ENCODE measurements around the gene PPP2R5A. TPM values are rescaled to one million over a fixed set of nuclear protein-coding genes. Genes with fewer than 3 reads are reported as not detected.

Gene PPP2R5A
- total RNA-seq, 1 experiment from 2014 or later = 45.2 TPM

- no peak overlapping the region for H3K4me3 Mint-ChIP-seq (ENCODE audit: low read depth, unreplicated experiment)
- H3K27me3 Mint-ChIP-seq (ENCODE audit: unreplicated experiment) = no peaks in the 10 kb centered on the region
- TF ChIP-seq, protein P1, sequence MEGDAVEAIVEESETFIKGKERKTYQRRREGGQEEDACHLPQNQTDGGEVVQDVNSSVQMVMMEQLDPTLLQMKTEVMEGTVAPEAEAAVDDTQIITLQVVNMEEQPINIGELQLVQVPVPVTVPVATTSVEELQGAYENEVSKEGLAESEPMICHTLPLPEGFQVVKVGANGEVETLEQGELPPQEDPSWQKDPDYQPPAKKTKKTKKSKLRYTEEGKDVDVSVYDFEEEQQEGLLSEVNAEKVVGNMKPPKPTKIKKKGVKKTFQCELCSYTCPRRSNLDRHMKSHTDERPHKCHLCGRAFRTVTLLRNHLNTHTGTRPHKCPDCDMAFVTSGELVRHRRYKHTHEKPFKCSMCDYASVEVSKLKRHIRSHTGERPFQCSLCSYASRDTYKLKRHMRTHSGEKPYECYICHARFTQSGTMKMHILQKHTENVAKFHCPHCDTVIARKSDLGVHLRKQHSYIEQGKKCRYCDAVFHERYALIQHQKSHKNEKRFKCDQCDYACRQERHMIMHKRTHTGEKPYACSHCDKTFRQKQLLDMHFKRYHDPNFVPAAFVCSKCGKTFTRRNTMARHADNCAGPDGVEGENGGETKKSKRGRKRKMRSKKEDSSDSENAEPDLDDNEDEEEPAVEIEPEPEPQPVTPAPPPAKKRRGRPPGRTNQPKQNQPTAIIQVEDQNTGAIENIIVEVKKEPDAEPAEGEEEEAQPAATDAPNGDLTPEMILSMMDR (IDR thresholded peaks at IDR 0.05; ENCODE audit: unreplicated experiment) = no peak
- no TSS peak for BruUV-seq (replicated peaks)
- no peaks in the 10 kb centered on the region for H3K9me3 Mint-ChIP-seq (ENCODE audit: low read depth, unreplicated experiment)
- DNase-seq = no peak
- CTCF ChIA-PET = interaction anchor here (1.5 to 2.1 kb wide), 3 partner anchors 24 to 31 kb away, joined by 5 to 10 read pairs (median 7); no protein-coding TSS in a partner anchor
- intact Hi-C loops (cut with micrococcal nuclease; ENCODE audit: unreplicated experiment) = no loop called here
- peak overlapping the region; percentile 95 for H3K27ac Mint-ChIP-seq (ENCODE audit: unreplicated experiment)
- H3K36me3 Mint-ChIP-seq (ENCODE audit: insufficient read depth, unreplicated experiment) = no peaks in the 10 kb centered on the region
- peaks cover 40% of the 10 kb centered on the region for H3K4me1 Mint-ChIP-seq (ENCODE audit: low read depth, unreplicated experiment)
Measured at GRCh38 chr1:212259693-212260480, 25.3 kb upstream of the PPP2R5A start.

DNA sequence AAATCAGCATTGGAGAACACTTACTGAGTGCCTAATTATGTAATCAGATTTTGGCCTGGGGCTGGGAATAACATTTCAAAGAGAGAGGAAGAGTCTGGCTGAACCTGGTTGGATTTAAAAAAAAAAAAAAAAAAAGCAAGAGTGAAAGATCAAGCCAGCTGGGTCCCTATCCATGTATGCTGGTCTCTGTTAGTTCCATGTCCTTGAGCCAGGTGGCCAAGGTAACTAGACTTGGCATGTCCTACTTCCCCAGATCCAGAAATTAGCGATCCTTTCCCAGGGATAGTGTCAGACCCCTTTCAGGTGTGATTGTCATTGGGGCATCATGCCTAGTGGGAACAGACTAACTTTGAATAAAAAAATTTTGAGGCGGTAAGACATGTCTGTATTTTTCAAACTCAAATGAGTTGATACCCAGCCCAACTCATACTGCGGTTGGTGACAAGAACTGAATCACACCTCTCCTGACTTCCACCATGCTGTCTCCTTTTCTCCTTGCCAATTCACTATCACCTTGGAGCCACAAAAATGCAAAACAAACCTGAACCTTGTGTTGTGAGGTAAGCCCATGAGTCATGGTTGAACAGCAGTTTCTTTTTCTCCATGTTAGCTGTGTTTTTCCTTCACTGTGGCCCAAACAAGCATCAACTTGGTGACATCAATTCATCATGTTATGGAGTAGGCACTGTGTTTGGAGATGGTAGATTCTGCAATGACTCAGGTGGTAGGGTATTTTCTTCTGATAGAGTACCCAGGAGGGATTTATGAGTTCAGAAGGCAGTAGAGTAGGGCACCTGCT is 24.5 kb upstream of the PPP2R5A start:
- H3K4me1 Mint-ChIP-seq (ENCODE audit: low read depth, unreplicated experiment) = peaks cover 32% of the 10 kb centered on the region
- H3K27me3 Mint-ChIP-seq (ENCODE audit: unreplicated experiment) = no peaks in the 10 kb centered on the region
- peak; percentile 69 for DNase-seq
- no peaks in the 10 kb centered on the region for H3K9me3 Mint-ChIP-seq (ENCODE audit: low read depth, unreplicated experiment)
- H3K36me3 Mint-ChIP-seq (ENCODE audit: insufficient read depth, unreplicated experiment) = no peaks in the 10 kb centered on the region
- TF ChIP-seq, protein P1 (IDR thresholded peaks at IDR 0.05; ENCODE audit: unreplicated experiment) = no peak
- peak overlapping the region; percentile 9 for H3K4me3 Mint-ChIP-seq (ENCODE audit: low read depth, unreplicated experiment)
- intact Hi-C loops (cut with micrococcal nuclease; ENCODE audit: unreplicated experiment) = no loop called here
- peak overlapping the region; percentile 95 for H3K27ac Mint-ChIP-seq (ENCODE audit: unreplicated experiment)
- no TSS peak for BruUV-seq (replicated peaks)
- CTCF ChIA-PET = interaction anchor here (0.5 to 2.1 kb wide), 9 partner anchors 10 to 1644 kb away, joined by 3 to 10 read pairs (median 5); no protein-coding TSS in a partner anchor

- Mint-ChIP-seq H3K36me3 (ENCODE audit: insufficient read depth, unreplicated experiment) (no peaks in the 10 kb centered on the region), H3K27me3 (ENCODE audit: unreplicated experiment) (no peaks in the 10 kb centered on the region), H3K27ac (ENCODE audit: unreplicated experiment) (peak overlapping the region; percentile 95), H3K4me1 (ENCODE audit: low read depth, unreplicated experiment) (peaks cover 28% of the 10 kb centered on the region), H3K9me3 (ENCODE audit: low read depth, unreplicated experiment) (no peaks in the 10 kb centered on the region), H3K4me3 (ENCODE audit: low read depth, unreplicated experiment) (peak overlapping the region; percentile 9)
- peak; percentile 27 for DNase-seq
- intact Hi-C loops (cut with micrococcal nuclease; ENCODE audit: unreplicated experiment) = no loop called here
- TF ChIP-seq, protein P1 (IDR thresholded peaks at IDR 0.05; ENCODE audit: unreplicated experiment) = no peak
- CTCF ChIA-PET = interaction anchor here (0.5 to 2.1 kb wide), 9 partner anchors 9 to 1643 kb away, joined by 3 to 10 read pairs (median 5); no protein-coding TSS in a partner anchor
- BruUV-seq (replicated peaks) = no TSS peak
Measured at GRCh38 chr1:212261361-212261929, 23.8 kb upstream of the PPP2R5A start.

GRCh38 chr1:212267017-212267416 is 18.2 kb upstream of the PPP2R5A start:
- no peaks in the 10 kb centered on the region for H3K27me3 Mint-ChIP-seq (ENCODE audit: unreplicated experiment)

More at GRCh38 chr1:212267017-212267416, 18.2 kb upstream of the PPP2R5A start:
- no peak for DNase-seq
- no peak overlapping the region for H3K4me3 Mint-ChIP-seq (ENCODE audit: low read depth, unreplicated experiment)
- H3K4me1 Mint-ChIP-seq (ENCODE audit: low read depth, unreplicated experiment) = peaks cover 3% of the 10 kb centered on the region
- no peak overlapping the region for H3K27ac Mint-ChIP-seq (ENCODE audit: unreplicated experiment)
- CTCF ChIA-PET = no interaction called here
- BruUV-seq (replicated peaks) = no TSS peak
- TF ChIP-seq, protein P1 (IDR thresholded peaks at IDR 0.05; ENCODE audit: unreplicated experiment) = no peak
- intact Hi-C loops (cut with micrococcal nuclease; ENCODE audit: unreplicated experiment) = no loop called here
- H3K36me3 Mint-ChIP-seq (ENCODE audit: insufficient read depth, unreplicated experiment) = no peaks in the 10 kb centered on the region
- no peaks in the 10 kb centered on the region for H3K9me3 Mint-ChIP-seq (ENCODE audit: low read depth, unreplicated experiment)

Measured in Calu3 (cell line).